HCT116 (cell line): ENCODE results near the gene PLPP7. TPM values are rescaled to one million over a fixed set of nuclear protein-coding genes. Genes with fewer than 3 reads are reported as not detected.

Experiments
- ATAC-seq: fragments of 200-7000 bp; cut with Tn5 transposase; 2 replicates; pipeline ENCODE4 v1.9.1; 2020; ENCODE audit warnings: mild to moderate bottlenecking, moderate library complexity
- BruUV-seq: library from RNA; stranded (reverse); fragments of 400-500 nt; replicated peaks from 2 replicates; lab custom pipeline; 2021; lab: Mats Ljungman, UMichigan
- CTCF ChIA-PET: fragments of 300-600 bp; sonication (Branson Sonifier 250); formaldehyde crosslinking; loops from one replicate; lab custom pipeline; 2021; ENCODE audit warnings: antibody characterized with exemption; lab: Charles Lee
- POLR2A ChIA-PET: fragments of 300-600, 350-600 bp; sonication (Branson Sonifier 250); formaldehyde crosslinking; loops from one replicate; lab custom pipeline; 2021; ENCODE audit warnings: antibody characterized with exemption; lab: Charles Lee
- RAD21 ChIA-PET, 2 experiments: fragments of 300-600 bp; sonication (Branson Sonifier 250); formaldehyde crosslinking; loops; one replicate each; lab custom pipeline; 2023; ENCODE audit warnings: low total read pairs in 2 of 2; ENCODE audit not compliant: uncharacterized antibody in 2 of 2, unreplicated experiment in 2 of 2, low non-redundant PET in 1 of 2; lab: Charles Lee
- DNase-seq: peaks from one replicate; pipeline ENCODE4 v3.0.0-alpha.2; 2010; ENCODE audit warnings: low read depth, low spot score
- H2AFZ ChIP-seq: fragments of 200-600 bp; shearing (Covaris generic), sonication (generic); 2 replicates; pipeline ENCODE4 v1.6.1; 2017; ENCODE audit warnings: low read depth, mixed run types, mixed read lengths, antibody characterized with exemption, low read length; ENCODE audit not compliant: poor library complexity, severe bottlenecking
- H3K27ac ChIP-seq: 2 replicates; pipeline ENCODE4 v1.5.1; 2012; ENCODE audit warnings: low read depth, low read length
- H3K27me3 ChIP-seq: fragments of 200-600 bp; sonication (generic); 2 replicates; pipeline ENCODE4 v1.6.1; 2016; ENCODE audit warnings: mixed run types, low read length, mixed read lengths; ENCODE audit not compliant: insufficient read depth
- H3K36me3 ChIP-seq, 2 experiments: fragments of 200-500 bp in 1 of 2; fragments of 200-600 bp in 1 of 2; sonication (Bioruptor generic) in 1 of 2; sonication (generic) in 1 of 2; 2 replicates each; pipeline versions ENCODE4 v1.5.1 to v1.6.1; 2014 to 2016; ENCODE audit warnings: low read length in 2 of 2, inconsistent platforms in 1 of 2, mixed read lengths in 1 of 2, mixed run types in 1 of 2; ENCODE audit not compliant: insufficient read depth in 2 of 2, control insufficient read depth in 1 of 2
- H3K4me1 ChIP-seq, 2 experiments: fragments of 200-600 bp in 1 of 2; sonication (generic) in 1 of 2; 2 replicates each; pipeline versions ENCODE4 v1.5.1 to v1.6.1; 2012 to 2017; ENCODE audit warnings: low read length in 2 of 2, inconsistent platforms in 1 of 2, mild to moderate bottlenecking in 1 of 2, mixed read lengths in 1 of 2, mixed run types in 1 of 2, moderate library complexity in 1 of 2; ENCODE audit not compliant: insufficient read depth in 2 of 2, control insufficient read depth in 1 of 2
- H3K4me2 ChIP-seq: fragments of 200-600 bp; sonication (generic); 2 replicates; pipeline ENCODE4 v1.6.1; 2017; ENCODE audit warnings: mixed run types, low read length, mixed read lengths
- H3K4me3 ChIP-seq, 2 experiments: fragments of 200-600 bp in 1 of 2; sonication (generic) in 1 of 2; replicated peaks in 1 of 2; 2 replicates each; pipeline ENCODE4 v1.5.1; 2011 to 2016; ENCODE audit warnings: low read length in 2 of 2, control low read depth in 1 of 2, low read depth in 1 of 2, mild to moderate bottlenecking in 1 of 2, mixed read lengths in 1 of 2, mixed run types in 1 of 2
- H3K79me2 ChIP-seq: fragments of 200-600 bp; sonication (generic); 2 replicates; pipeline ENCODE4 v1.6.1; 2017; ENCODE audit warnings: mild to moderate bottlenecking, mixed run types, low read length, moderate library complexity, mixed read lengths; ENCODE audit not compliant: insufficient read depth
- H3K9ac ChIP-seq: fragments of 200-600 bp; sonication (generic); 2 replicates; pipeline ENCODE4 v1.6.1; 2016; ENCODE audit warnings: low read length, mixed read lengths
- H3K9me2 ChIP-seq: fragments of 200-600 bp; sonication (generic), shearing (Covaris generic); 2 replicates; pipeline ENCODE4 v1.6.1; 2017; ENCODE audit warnings: mixed run types, mild to moderate bottlenecking, moderate library complexity; ENCODE audit not compliant: insufficient read depth
- H3K9me3 ChIP-seq, 2 experiments: fragments of 200-500 bp in 1 of 2; fragments of 200-600 bp in 1 of 2; sonication (Bioruptor generic) in 1 of 2; sonication (generic) in 1 of 2; 2 replicates each; pipeline ENCODE4 v1.6.1; 2014 to 2017; ENCODE audit warnings: low read length in 2 of 2, mixed read lengths in 2 of 2, inconsistent platforms in 1 of 2, low read depth in 1 of 2, mild to moderate bottlenecking in 1 of 2, mixed run types in 1 of 2, moderate library complexity in 1 of 2; ENCODE audit not compliant: control insufficient read depth in 1 of 2, insufficient read depth in 1 of 2
- H4K20me1 ChIP-seq: fragments of 200-600 bp; sonication (generic), shearing (Covaris generic); 2 replicates; pipeline ENCODE4 v1.6.1; 2017; ENCODE audit warnings: mixed run types, mild to moderate bottlenecking, moderate library complexity; ENCODE audit not compliant: insufficient read depth
- ATF3 ChIP-seq: IDR thresholded peaks from 2 replicates; pipeline ENCODE4 v1.6.1; 2012
- CEBPB ChIP-seq: IDR thresholded peaks from 2 replicates; pipeline ENCODE4 v1.6.1; 2012; ENCODE audit warnings: low read depth
- CTCF ChIP-seq, 3 experiments: fragments of 200-600 bp in 1 of 3; sonication (generic) in 1 of 3; IDR thresholded peaks in 2 of 3; conservative IDR thresholded peaks in 1 of 3; 2 replicates each; pipeline ENCODE4 v1.5.1; 2012 to 2017; ENCODE audit warnings: low read depth in 2 of 3, low read length in 2 of 3, antibody characterized with exemption in 1 of 3, borderline replicate concordance in 1 of 3, control low read depth in 1 of 3, mild to moderate bottlenecking in 1 of 3, mixed read lengths in 1 of 3, mixed run types in 1 of 3, moderate library complexity in 1 of 3; ENCODE audit not compliant: insufficient read depth in 1 of 3
- EGR1 ChIP-seq: IDR thresholded peaks from 2 replicates; pipeline ENCODE4 v1.6.1; 2012; ENCODE audit warnings: low read depth
- EZH2 ChIP-seq: fragments of 200-600 bp; sonication (generic); IDR thresholded peaks from 2 replicates; pipeline ENCODE4 v1.6.1; 2017; ENCODE audit warnings: antibody characterized with exemption, mixed run types
- EZH2phosphoT487 ChIP-seq: fragments of 200-600 bp; IDR thresholded peaks from 2 replicates; pipeline ENCODE4 v1.6.1; 2018; ENCODE audit warnings: antibody characterized with exemption, borderline replicate concordance
- JUND ChIP-seq: IDR thresholded peaks from 2 replicates; pipeline ENCODE4 v1.6.1; 2012
- MAX ChIP-seq: IDR thresholded peaks from 2 replicates; pipeline ENCODE4 v1.6.1; 2012
- POLR2A ChIP-seq: IDR thresholded peaks from 2 replicates; pipeline ENCODE4 v1.7.0; 2011; ENCODE audit warnings: borderline replicate concordance; ENCODE audit not compliant: insufficient read depth, insufficient read length; ENCODE audit errors: extremely low read depth
- POLR2AphosphoS5 ChIP-seq: IDR thresholded peaks from 2 replicates; pipeline ENCODE4 v1.6.1; 2011; ENCODE audit warnings: mild to moderate bottlenecking, low read depth, low read length, moderate library complexity
- RAD21 ChIP-seq: IDR thresholded peaks from 2 replicates; pipeline ENCODE4 v1.6.1; 2012; ENCODE audit warnings: low read depth, mild to moderate bottlenecking
- REST ChIP-seq: IDR thresholded peaks from 2 replicates; pipeline ENCODE4 v1.6.1; 2012; ENCODE audit warnings: low read depth
- SIN3A ChIP-seq: IDR thresholded peaks from 2 replicates; pipeline ENCODE4 v1.6.1; 2012; ENCODE audit warnings: low read depth
- SRF ChIP-seq: IDR thresholded peaks from 2 replicates; pipeline ENCODE4 v1.6.1; 2012; ENCODE audit warnings: low read depth
- TCF7L2 ChIP-seq: IDR thresholded peaks from 2 replicates; pipeline ENCODE4 v1.7.0; 2011; ENCODE audit warnings: borderline replicate concordance, inconsistent platforms; ENCODE audit not compliant: insufficient read depth, insufficient read length; ENCODE audit errors: extremely low read depth
- YY1 ChIP-seq: IDR thresholded peaks from 2 replicates; pipeline ENCODE4 v1.6.1; 2011; ENCODE audit warnings: low read length, low read depth, moderate library complexity, mild to moderate bottlenecking; ENCODE audit not compliant: insufficient replicate concordance; ENCODE audit errors: extremely low read depth
- intact Hi-C: fragments of 100-400 bp; cut with micrococcal nuclease; formaldehyde crosslinking; loops from 2 replicates; pipeline ENCODE4 v1.10.0; 2022
- total RNA-seq: library from RNA; stranded (reverse); gene quantifications from one replicate; pipeline ENCODE4 v1.2.1, GENCODE V29; 2021; ENCODE audit not compliant: unreplicated experiment

The PLPP7 gene
- total RNA-seq, 1 experiment from 2014 or later = 0.37 TPM

GRCh38 chr9:131323629-131324028 lies 34.1 kb downstream of the PLPP7 start:
- CTCF ChIA-PET = no interaction called here
- POLR2A ChIA-PET = no interaction called here

More at GRCh38 chr9:131323629-131324028, 34.1 kb downstream of the PLPP7 start:
- Histone ChIP-seq H3K9me3 (no peaks in the 10 kb centered on the region), H3K9ac (no peak overlapping the region), H2AFZ (no peak overlapping the region), H3K4me2 (no peak overlapping the region), H3K4me1 (no peaks in the 10 kb centered on the region), H3K4me3 (no peak overlapping the region), H3K27me3 (no peaks in the 10 kb centered on the region), H3K36me3 (no peaks in the 10 kb centered on the region), H3K9me2 (no peaks in the 10 kb centered on the region), H4K20me1 (no peaks in the 10 kb centered on the region), H3K27ac (no peak overlapping the region)
- no peak for ATAC-seq
- BruUV-seq = no TSS peak
- intact Hi-C loops = no loop called here
- DNase-seq = no peak
- TF ChIP-seq YY1 = no peak
- no peak for TF ChIP-seq REST
- TF ChIP-seq JUND = no peak
- no peak for TF ChIP-seq CTCF (IDR thresholded peaks at IDR 0.05 in 2 of 3, conservative IDR thresholded peaks at IDR 0.05 in 1 of 3; ENCODE audit: borderline replicate concordance in 1 of 3, insufficient read depth in 1 of 3, low read depth in 2 of 3, low read length in 2 of 3)
- TF ChIP-seq CEBPB = no peak
- no peak for TF ChIP-seq EGR1
- TF ChIP-seq ATF3 = no peak
- no peak for TF ChIP-seq EZH2
- no peak for TF ChIP-seq POLR2A
- no peak for TF ChIP-seq SIN3A
- TF ChIP-seq MAX = no peak
- TF ChIP-seq POLR2AphosphoS5 = no peak
- TF ChIP-seq TCF7L2 = no peak
- TF ChIP-seq SRF = no peak
- TF ChIP-seq EZH2phosphoT487 = no peak
- TF ChIP-seq RAD21 = no peak
- TF ChIP-seq, all 23 proteins: peak for 0
- H3K79me2 ChIP-seq = no peaks in the 10 kb centered on the region
- RAD21 ChIA-PET = interaction anchor here in 1 of 2 experiments (0.5 kb wide), 1 partner anchor 8 kb away, joined by 5 read pairs; no protein-coding TSS in a partner anchor
